ENCODE measurements around the gene SIAE. TPM values are rescaled to one million over a fixed set of nuclear protein-coding genes. Genes with fewer than 3 reads are reported as not detected.

SIAE gene
- total and polyA plus RNA-seq, 10 of the 15 experiments (the other 5 are each of a cell fraction or from before 2014, with no cell fraction given), result 0.93 to 6.9 (median 4.2) TPM

DNA sequence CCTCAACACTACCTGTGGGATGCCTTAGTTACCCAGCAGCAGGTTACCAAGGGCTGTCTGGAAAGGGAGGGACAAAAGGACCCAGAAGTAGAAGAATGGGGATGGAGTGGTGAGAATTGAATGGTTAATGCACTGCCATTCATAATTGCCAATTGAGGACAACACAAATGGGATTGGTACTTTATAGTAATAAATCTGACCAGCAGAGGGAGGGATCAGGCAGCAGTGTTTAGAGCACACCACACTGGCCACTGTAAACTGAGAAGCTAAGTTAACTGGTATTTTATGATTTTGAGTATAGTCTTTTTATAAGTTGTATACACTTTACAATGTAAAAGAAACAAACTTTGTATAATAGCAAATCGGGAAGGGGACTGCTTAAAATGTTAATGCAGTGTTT is 40.2 kb downstream of the SIAE start:
- Histone ChIP-seq H3K4me1 (ENCODE audit: control insufficient read depth, insufficient read depth, low read length) (no peaks in the 10 kb centered on the region), H3K9ac (ENCODE audit: control insufficient read depth, insufficient read depth, low read length) (no peak overlapping the region), H3K27me3 (replicated peaks in 1 of 2; ENCODE audit: control insufficient read depth in 2 of 2, insufficient read depth in 2 of 2, low read length in 1 of 2) (no peaks in the 10 kb centered on the region), H3K79me2 (ENCODE audit: control insufficient read depth, insufficient read depth, low read length) (no peaks in the 10 kb centered on the region), H3K36me3 (ENCODE audit: control insufficient read depth in 2 of 2, insufficient read depth in 2 of 2, low read length in 1 of 2) (peaks cover 5 to 14% of the 10 kb centered on the region in 2 experiments; a peak in 3 of 4 replicates), H2AFZ (ENCODE audit: control insufficient read depth, low read depth, low read length) (no peak overlapping the region), H3K4me2 (ENCODE audit: control insufficient read depth, insufficient read depth) (no peak overlapping the region), H3K9me3 (replicated peaks; ENCODE audit: control insufficient read depth, insufficient read depth, low read length) (no peaks in the 10 kb centered on the region), H3K4me3 (no peak overlapping the region), H3K27ac (ENCODE audit: control insufficient read depth, insufficient read depth) (no peak overlapping the region), H4K20me1 (ENCODE audit: control insufficient read depth, insufficient read depth) (no peaks in the 10 kb centered on the region)
- RAD21 ChIA-PET (ENCODE audit: unreplicated experiment), result no interaction called here
- TF ChIP-seq, protein P1, sequence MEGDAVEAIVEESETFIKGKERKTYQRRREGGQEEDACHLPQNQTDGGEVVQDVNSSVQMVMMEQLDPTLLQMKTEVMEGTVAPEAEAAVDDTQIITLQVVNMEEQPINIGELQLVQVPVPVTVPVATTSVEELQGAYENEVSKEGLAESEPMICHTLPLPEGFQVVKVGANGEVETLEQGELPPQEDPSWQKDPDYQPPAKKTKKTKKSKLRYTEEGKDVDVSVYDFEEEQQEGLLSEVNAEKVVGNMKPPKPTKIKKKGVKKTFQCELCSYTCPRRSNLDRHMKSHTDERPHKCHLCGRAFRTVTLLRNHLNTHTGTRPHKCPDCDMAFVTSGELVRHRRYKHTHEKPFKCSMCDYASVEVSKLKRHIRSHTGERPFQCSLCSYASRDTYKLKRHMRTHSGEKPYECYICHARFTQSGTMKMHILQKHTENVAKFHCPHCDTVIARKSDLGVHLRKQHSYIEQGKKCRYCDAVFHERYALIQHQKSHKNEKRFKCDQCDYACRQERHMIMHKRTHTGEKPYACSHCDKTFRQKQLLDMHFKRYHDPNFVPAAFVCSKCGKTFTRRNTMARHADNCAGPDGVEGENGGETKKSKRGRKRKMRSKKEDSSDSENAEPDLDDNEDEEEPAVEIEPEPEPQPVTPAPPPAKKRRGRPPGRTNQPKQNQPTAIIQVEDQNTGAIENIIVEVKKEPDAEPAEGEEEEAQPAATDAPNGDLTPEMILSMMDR (IDR thresholded peaks at IDR 0.05 in 2 of 3, conservative IDR thresholded peaks at IDR 0.05 in 1 of 3; ENCODE audit: control insufficient read depth in 2 of 3, extremely low read depth in 1 of 3, insufficient read depth in 1 of 3, low read depth in 3 of 3, low read length in 3 of 3), result peak in 2 of 3 experiments; percentile 18 to 25; a peak in 2 of 6 replicates
- TF ChIP-seq ZNF274 (IDR thresholded peaks at IDR 0.05; ENCODE audit: insufficient read depth, insufficient read length) (no peak), WRNIP1 (IDR thresholded peaks at IDR 0.05; ENCODE audit: borderline replicate concordance, low read depth, low read length) (no peak)
- TF ChIP-seq, protein P2, sequence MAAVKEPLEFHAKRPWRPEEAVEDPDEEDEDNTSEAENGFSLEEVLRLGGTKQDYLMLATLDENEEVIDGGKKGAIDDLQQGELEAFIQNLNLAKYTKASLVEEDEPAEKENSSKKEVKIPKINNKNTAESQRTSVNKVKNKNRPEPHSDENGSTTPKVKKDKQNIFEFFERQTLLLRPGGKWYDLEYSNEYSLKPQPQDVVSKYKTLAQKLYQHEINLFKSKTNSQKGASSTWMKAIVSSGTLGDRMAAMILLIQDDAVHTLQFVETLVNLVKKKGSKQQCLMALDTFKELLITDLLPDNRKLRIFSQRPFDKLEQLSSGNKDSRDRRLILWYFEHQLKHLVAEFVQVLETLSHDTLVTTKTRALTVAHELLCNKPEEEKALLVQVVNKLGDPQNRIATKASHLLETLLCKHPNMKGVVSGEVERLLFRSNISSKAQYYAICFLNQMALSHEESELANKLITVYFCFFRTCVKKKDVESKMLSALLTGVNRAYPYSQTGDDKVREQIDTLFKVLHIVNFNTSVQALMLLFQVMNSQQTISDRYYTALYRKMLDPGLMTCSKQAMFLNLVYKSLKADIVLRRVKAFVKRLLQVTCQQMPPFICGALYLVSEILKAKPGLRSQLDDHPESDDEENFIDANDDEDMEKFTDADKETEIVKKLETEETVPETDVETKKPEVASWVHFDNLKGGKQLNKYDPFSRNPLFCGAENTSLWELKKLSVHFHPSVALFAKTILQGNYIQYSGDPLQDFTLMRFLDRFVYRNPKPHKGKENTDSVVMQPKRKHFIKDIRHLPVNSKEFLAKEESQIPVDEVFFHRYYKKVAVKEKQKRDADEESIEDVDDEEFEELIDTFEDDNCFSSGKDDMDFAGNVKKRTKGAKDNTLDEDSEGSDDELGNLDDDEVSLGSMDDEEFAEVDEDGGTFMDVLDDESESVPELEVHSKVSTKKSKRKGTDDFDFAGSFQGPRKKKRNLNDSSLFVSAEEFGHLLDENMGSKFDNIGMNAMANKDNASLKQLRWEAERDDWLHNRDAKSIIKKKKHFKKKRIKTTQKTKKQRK (IDR thresholded peaks at IDR 0.05; ENCODE audit: low read depth, low read length), result no peak
- CTCF ChIA-PET, result interaction anchor here (1.0 to 1.3 kb wide), 3 partner anchors 10 to 160 kb away, joined by 3 to 5 read pairs (median 3); partner anchors contain the start of gene TBRG1
- intact Hi-C loops (cut with micrococcal nuclease; ENCODE audit: unreplicated experiment), result no loop called here
- BruUV-seq (replicated peaks), result no TSS peak
- peak; percentile 69 for ATAC-seq
- DNase-seq (ENCODE audit: low read depth, low spot score), result no peak
- POLR2A ChIA-PET, result no interaction called here
- 92% methylated on average over 1 of the region's 1 CpG for WGBS (ENCODE audit: insufficient coverage, insufficient replicate concordance, low lambda C conversion rate, missing lambda C conversion rate)
- SMC1A ChIA-PET (ENCODE audit: uncharacterized antibody, unreplicated experiment), result interaction anchor here (0.6 to 1.0 kb wide), 2 partner anchors 8 to 200 kb away, joined by 3 read pairs; no protein-coding TSS in a partner anchor
- FAIRE-seq, result no peak
- in situ Hi-C loops (cut with MboI), result no loop called here
